GM19035 (cell line): ENCODE results near the gene TTC1.
A peak's percentile ranks its signal among the peaks of the same experiment; 100 is the strongest.

Experiments used
- ATAC-seq: cut with Tn5 transposase; IDR thresholded peaks from one replicate; pipeline ENCODE4 v1.9.1; 2021; ENCODE audit not compliant: unreplicated experiment

Gene TTC1

DNA sequence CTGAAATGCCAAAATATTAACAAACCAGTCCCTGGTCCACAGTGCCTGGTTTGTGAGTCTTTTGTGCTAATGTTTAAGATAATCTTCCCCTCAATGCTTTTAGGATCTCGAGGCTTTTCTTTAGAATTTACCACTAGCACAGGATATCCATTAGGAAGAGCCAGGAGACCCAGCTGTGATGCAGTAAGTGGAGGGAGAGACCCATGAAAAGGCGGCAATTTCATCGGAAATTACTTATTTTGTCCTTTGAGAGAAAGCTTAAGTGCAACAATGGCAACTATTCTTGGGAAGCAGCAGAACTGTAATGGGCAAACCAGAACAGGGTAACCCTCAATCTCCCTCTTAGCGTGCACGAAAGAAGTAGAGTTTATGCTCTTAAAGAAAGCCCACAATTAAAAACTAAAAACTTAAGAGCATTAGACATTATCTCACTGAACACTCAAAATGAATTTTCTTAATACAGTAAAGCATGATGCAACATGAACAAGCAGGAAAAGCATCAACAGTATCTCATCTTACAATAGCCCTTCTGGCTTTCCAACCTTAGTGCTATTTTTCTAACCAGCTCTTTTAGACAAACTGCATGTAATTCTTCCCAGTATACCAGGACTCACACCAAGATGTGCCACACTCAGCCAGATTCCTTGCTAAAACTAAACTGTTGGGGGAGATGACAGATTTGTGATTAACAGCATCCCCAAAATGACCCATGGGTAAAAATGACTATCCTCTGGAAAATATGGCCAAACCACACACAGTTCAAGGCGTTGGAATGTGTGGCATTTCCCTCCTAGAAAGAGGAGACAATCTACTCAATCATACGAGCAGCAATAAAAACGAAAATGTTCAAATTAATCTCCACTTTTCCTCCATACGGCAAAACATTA, 73.9 kb downstream of the TTC1 start:
- no peak for ATAC-seq

DNA sequence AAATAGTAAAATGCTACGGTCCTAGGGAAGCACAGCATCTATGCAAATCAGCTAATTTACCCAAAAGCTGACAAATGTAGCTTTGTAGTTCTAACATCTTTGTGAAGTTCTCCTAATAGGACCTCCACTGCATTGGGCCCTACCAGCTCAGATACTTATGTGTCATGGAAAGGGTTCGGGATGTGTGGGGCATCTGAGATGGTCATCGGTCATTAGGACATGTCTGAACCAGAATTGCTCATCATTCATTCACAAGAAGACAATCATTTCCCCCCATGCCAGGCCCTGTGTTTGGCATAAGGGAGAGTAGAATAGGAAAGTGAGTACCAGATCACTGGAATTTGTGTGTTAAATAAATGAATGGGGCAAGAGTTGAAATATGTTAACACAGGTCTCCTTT, 74.6 kb downstream of the TTC1 start:
- no peak for ATAC-seq

GRCh38 chr5:160084144-160084543, 75.2 kb downstream of the TTC1 start:
- ATAC-seq = no peak

- no peak for ATAC-seq
Measured at GRCh38 chr5:160087199-160087598, 78.3 kb downstream of the TTC1 start.

GRCh38 chr5:160088805-160089204, 79.9 kb downstream of the TTC1 start:
- ATAC-seq = no peak

- ATAC-seq = no peak
Measured at GRCh38 chr5:160089531-160089930, 80.6 kb downstream of the TTC1 start.

GRCh38 chr5:160090059-160090458, 81.1 kb downstream of the TTC1 start:
- no peak for ATAC-seq

- ATAC-seq = no peak
Measured at GRCh38 chr5:160092514-160092913, 83.6 kb downstream of the TTC1 start.

- ATAC-seq = peak; percentile 80
Measured at GRCh38 chr5:160092960-160093707, 84.2 kb downstream of the TTC1 start.

DNA sequence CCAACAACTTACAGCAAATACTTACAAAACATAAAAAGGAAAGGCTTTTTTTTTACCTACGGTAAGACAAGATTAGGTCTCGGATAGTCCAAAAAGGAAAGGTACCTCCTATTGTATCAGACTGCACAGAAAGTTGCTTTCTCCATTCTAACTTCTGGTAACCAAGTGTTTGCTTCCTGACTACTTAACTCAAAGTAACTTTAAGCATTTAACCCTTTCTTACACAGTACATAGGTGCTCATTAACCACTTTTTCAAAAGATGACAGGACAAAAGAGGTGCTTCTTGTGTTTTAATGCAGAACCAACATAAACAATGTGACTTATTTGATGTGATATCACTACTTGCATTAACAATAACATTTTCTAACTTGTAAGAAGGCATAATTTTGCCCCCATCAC, 87.2 kb downstream of the TTC1 start:
- ATAC-seq = no peak

DNA sequence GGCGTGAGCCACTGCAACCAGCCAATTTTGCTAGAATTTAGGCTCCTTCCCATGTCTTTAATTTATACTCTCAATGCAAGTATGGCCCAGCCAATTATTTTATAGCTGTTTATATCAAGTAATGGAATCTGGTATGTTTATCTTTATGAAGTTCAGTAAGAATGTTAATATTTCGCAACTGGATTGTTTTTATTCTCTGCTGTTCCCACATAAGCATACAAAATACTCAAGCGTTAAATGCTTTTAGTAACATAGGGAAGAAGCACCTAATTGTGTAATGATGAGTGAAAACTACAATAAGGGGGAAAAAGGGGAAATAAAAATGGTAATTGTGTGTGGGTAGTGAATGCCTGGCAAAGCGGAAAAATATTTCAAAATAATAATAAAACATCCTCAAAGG, 89.1 kb downstream of the TTC1 start:
- no peak for ATAC-seq

DNA sequence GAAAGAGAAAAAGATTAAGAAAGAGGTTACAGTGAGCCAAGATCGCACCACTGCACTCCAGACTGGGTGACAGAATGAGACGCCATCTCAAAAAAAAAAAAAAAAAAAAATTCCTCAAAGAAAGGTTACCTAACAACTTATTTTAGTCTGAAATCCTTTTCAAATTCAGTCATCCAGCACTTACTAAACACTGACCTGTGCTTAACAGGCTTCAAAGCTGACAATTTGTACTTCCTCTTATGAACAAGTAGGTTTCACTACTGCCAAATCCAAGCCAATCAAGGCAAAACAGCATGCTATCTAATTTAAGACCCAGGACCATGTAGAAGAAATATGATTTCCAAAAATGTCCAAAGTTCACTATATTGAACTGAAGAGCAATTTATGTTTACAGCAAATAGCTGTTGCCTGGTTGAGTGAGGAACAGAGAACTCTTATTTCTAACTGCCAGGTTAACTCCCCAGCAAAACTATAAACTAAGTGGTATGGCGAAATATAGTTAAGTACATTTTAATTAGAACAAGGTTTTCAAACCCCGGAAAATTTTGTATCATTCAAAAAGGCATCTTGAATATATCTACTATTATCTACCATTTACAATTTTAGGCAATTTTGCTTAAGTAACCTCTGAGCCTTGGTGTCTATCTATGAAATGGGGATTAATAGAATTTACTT, 96.9 kb downstream of the TTC1 start:
- peak; percentile 62 for ATAC-seq

DNA sequence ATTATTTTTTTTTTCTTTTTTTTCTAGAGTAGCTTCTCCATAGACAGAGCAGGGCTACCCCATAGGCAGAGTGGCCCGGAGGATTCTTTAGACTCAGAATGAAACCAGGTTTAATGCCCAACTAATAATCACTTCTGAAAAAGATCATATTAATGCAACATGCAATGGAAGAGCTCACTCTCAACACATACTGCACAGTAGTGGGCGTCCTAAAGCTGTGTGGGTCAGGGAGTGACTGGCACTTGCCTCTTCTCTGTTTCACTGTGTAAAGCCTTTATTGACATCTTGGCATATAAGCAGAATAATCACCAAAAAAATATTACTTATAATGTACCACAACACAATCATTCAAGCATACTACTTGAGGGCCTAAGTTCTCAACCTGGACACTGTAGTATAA, 99.2 kb downstream of the TTC1 start:
- no peak for ATAC-seq
